GM19395 (cell line): ENCODE results near the gene TBC1D24.
"Not testable (repeated sequence)": the region's sequence is repeated elsewhere in the genome, so short reads cannot be mapped to it uniquely, and the experiment has no call there.

Source experiments
- ATAC-seq: cut with Tn5 transposase; IDR thresholded peaks from one replicate; pipeline ENCODE4 v1.9.1; 2021; ENCODE audit warnings: mild to moderate bottlenecking, moderate library complexity; ENCODE audit not compliant: unreplicated experiment

Gene TBC1D24

GRCh38 chr16:2529961-2530628, 55.2 kb downstream of the TBC1D24 start:
- ATAC-seq: no peak

- no peak for ATAC-seq
Observed at GRCh38 chr16:2530629-2531318, 55.8 kb downstream of the TBC1D24 start.

- no peak for ATAC-seq
Observed at GRCh38 chr16:2531371-2531695, 56.4 kb downstream of the TBC1D24 start, which contains the start of gene CEMP1. TSS of gene CEMP1 (minus strand) at chr16:2531408. CDS start at chr16:2531073, 335 bp downstream.

GRCh38 chr16:2531696-2532493, 57.0 kb downstream of the TBC1D24 start:
- peak; percentile 78 for ATAC-seq

- peak; percentile 6 for ATAC-seq
Observed at GRCh38 chr16:2532494-2533141, 57.7 kb downstream of the TBC1D24 start.

GRCh38 chr16:2533142-2533755, 58.3 kb downstream of the TBC1D24 start:
- not testable (repeated sequence) for ATAC-seq

- ATAC-seq: no peak
Observed at GRCh38 chr16:2533912-2534311, 59.0 kb downstream of the TBC1D24 start.

- not testable (repeated sequence) for ATAC-seq
Observed at GRCh38 chr16:2534335-2534734, 59.4 kb downstream of the TBC1D24 start.

- no peak for ATAC-seq
Observed at GRCh38 chr16:2535625-2536013, 60.7 kb downstream of the TBC1D24 start.

- ATAC-seq: peak; percentile 78
Observed at GRCh38 chr16:2537451-2538379, 62.8 kb downstream of the TBC1D24 start, which contains the start of gene PDPK1. TSS of gene PDPK1 (plus strand) at chr16:2538021. CDS start at chr16:2538113, 92 bp downstream.

GRCh38 chr16:2539192-2539844, 64.4 kb downstream of the TBC1D24 start:
- not testable (repeated sequence) for ATAC-seq

- ATAC-seq: not testable (repeated sequence)
Observed at GRCh38 chr16:2539845-2540458, 65.0 kb downstream of the TBC1D24 start.

- ATAC-seq: not testable (repeated sequence)
Observed at GRCh38 chr16:2540912-2541311, 66.0 kb downstream of the TBC1D24 start.

- ATAC-seq: not testable (repeated sequence)
Observed at GRCh38 chr16:2541409-2541808, 66.5 kb downstream of the TBC1D24 start.

- not testable (repeated sequence) for ATAC-seq
Observed at GRCh38 chr16:2543771-2544170, 68.8 kb downstream of the TBC1D24 start.

- ATAC-seq: not testable (repeated sequence)
Observed at GRCh38 chr16:2550283-2550878, 75.5 kb downstream of the TBC1D24 start.

GRCh38 chr16:2551420-2551889, 76.5 kb downstream of the TBC1D24 start:
- not testable (repeated sequence) for ATAC-seq
